OCI-LY3 (cell line): ENCODE results near the gene CLIC5.

Experiments
- H2AFZ ChIP-seq: fragments of 200-600, 300-600 bp; shearing (Covaris generic); 2 replicates; pipeline ENCODE4 v1.6.0; 2014; ENCODE audit warnings: antibody characterized with exemption, low read depth, low read length
- H3K27ac ChIP-seq: fragments of 200-600, 300-600 bp; sonication (generic); 2 replicates; pipeline ENCODE4 v1.5.1; 2014; ENCODE audit warnings: mild to moderate bottlenecking, low read length, moderate library complexity, mixed read lengths
- H3K27me3 ChIP-seq: fragments of 200-600, 300-600 bp; sonication (generic); 2 replicates; pipeline ENCODE4 v1.6.1; 2014; ENCODE audit warnings: low read depth, low read length, mixed read lengths
- H3K36me3 ChIP-seq: fragments of 200-600, 300-600 bp; sonication (generic); replicated peaks from 2 replicates; pipeline ENCODE3; 2014; ENCODE audit warnings: low read depth, low read length, mixed read lengths
- H3K4me1 ChIP-seq: fragments of 300-600, 200-600 bp; sonication (generic); 2 replicates; pipeline ENCODE4 v1.6.1; 2014; ENCODE audit warnings: low read length, mixed read lengths
- H3K4me2 ChIP-seq: fragments of 200-600, 300-600 bp; sonication (generic); 2 replicates; pipeline ENCODE4 v1.6.1; 2014; ENCODE audit warnings: low read length, mixed read lengths
- H3K4me3 ChIP-seq: fragments of 300-600, 200-600 bp; sonication (generic); 2 replicates; pipeline ENCODE4 v1.5.1; 2014; ENCODE audit warnings: antibody characterized with exemption, mild to moderate bottlenecking, low read length, moderate library complexity
- H3K79me2 ChIP-seq: fragments of 300-600, 200-600 bp; shearing (Covaris generic); 2 replicates; pipeline ENCODE4 v1.6.1; 2014; ENCODE audit warnings: mild to moderate bottlenecking, low read length, mixed read lengths
- H3K9ac ChIP-seq: fragments of 300-600, 200-600 bp; shearing (Covaris generic); 2 replicates; pipeline ENCODE4 v1.6.0; 2014; ENCODE audit warnings: mild to moderate bottlenecking, low read length, moderate library complexity
- H3K9me3 ChIP-seq: fragments of 200-600, 300-600 bp; shearing (Covaris generic); 2 replicates; pipeline ENCODE4 v1.6.1; 2014; ENCODE audit warnings: low read length, mixed read lengths; ENCODE audit not compliant: insufficient read depth
- H4K20me1 ChIP-seq: fragments of 200-600, 300-600 bp; sonication (generic); 2 replicates; pipeline ENCODE4 v1.6.1; 2016; ENCODE audit warnings: low read length, mixed read lengths; ENCODE audit not compliant: insufficient read depth
- EZH2phosphoT487 ChIP-seq: fragments of 200-600 bp; shearing (Covaris generic); IDR thresholded peaks from 2 replicates; pipeline ENCODE4 v1.6.1; 2018; ENCODE audit warnings: antibody characterized with exemption, mixed run types, low read depth
- TF ChIP-seq, protein P1 (sequence below): fragments of 200-600, 300-600 bp; sonication (generic); IDR thresholded peaks from 2 replicates; pipeline ENCODE4 v1.5.1; 2014; ENCODE audit warnings: antibody characterized with exemption, low read length, low read depth

The CLIC5 gene

DNA sequence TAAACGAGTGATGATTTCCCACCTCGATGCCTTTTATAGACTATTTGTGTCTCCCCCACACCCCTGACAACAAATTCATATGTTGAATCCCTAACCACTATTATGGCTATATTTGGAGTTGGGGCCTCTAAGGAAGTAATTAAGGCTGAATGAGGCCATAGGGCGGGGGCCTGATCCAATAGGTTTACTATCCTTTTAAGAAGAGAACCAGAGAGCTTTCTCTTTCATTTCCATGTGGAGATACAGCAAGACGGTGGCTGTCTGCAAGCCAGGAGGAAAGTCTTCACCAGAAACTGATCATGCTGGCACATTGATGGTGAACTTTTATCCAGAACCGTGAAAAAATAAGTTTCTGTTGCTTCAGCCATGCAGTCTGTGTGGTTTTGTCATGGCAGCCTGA lies 38.9 kb upstream of the CLIC5 start:
- no peak for TF ChIP-seq EZH2phosphoT487
- TF ChIP-seq, protein P1, sequence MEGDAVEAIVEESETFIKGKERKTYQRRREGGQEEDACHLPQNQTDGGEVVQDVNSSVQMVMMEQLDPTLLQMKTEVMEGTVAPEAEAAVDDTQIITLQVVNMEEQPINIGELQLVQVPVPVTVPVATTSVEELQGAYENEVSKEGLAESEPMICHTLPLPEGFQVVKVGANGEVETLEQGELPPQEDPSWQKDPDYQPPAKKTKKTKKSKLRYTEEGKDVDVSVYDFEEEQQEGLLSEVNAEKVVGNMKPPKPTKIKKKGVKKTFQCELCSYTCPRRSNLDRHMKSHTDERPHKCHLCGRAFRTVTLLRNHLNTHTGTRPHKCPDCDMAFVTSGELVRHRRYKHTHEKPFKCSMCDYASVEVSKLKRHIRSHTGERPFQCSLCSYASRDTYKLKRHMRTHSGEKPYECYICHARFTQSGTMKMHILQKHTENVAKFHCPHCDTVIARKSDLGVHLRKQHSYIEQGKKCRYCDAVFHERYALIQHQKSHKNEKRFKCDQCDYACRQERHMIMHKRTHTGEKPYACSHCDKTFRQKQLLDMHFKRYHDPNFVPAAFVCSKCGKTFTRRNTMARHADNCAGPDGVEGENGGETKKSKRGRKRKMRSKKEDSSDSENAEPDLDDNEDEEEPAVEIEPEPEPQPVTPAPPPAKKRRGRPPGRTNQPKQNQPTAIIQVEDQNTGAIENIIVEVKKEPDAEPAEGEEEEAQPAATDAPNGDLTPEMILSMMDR = no peak
- H3K79me2 ChIP-seq = no peaks in the 10 kb centered on the region
- H3K4me3 ChIP-seq = no peak overlapping the region
- H3K4me1 ChIP-seq = no peaks in the 10 kb centered on the region
- peaks cover 3% of the 10 kb centered on the region; the same call in 1 of the 2 replicates for H3K27me3 ChIP-seq
- no peak overlapping the region for H2AFZ ChIP-seq
- no peaks in the 10 kb centered on the region for H4K20me1 ChIP-seq
- no peak overlapping the region for H3K9ac ChIP-seq
- H3K27ac ChIP-seq = no peak overlapping the region
- H3K9me3 ChIP-seq = no peaks in the 10 kb centered on the region
- no peaks in the 10 kb centered on the region for H3K36me3 ChIP-seq
- H3K4me2 ChIP-seq = no peak overlapping the region

DNA sequence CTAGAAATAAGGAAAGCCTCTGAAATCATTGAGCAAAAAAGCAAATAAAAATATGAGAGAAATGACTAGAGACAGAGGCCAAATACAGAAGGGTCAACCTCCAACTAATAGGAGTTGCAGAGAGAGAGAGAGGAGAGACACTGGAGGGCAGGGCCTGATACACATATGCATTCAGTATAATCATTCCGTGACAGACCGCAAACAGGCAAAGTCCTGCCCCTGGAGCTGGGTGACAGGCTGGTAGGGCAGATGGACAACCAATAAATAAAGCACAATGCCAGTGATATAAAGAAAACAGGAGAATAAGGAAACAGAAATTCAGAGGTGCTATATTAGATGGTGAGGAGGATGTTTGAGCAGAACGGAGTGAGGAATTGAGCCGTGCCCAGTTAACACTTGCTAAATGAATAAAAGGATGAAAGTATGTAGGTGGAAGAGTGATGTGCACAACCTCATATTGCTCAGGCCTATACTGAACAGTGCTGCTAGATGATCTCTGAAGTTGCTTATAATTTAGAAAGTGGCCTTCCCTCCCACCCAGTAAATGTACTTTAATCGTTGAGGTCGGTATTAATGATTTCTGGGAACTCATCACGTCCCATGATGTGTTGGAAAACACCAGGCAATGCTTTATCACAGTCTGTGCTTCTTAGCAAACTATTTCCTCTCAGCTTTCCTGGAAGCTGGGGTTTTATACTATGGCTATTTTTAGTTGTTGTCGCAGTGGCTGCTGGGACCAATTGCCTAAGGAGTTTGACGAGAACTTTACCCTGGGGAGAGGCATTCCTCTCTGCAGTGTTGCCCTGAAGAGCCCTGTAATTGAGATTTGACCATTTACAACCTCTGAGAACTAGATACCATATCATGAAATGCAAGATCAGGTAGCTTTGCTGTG lies 37.6 kb upstream of the CLIC5 start:
- H3K36me3 ChIP-seq = no peaks in the 10 kb centered on the region
- no peaks in the 10 kb centered on the region for H4K20me1 ChIP-seq
- no peaks in the 10 kb centered on the region for H3K9me3 ChIP-seq
- H3K4me2 ChIP-seq = no peak overlapping the region
- peaks cover 3% of the 10 kb centered on the region; the same call in 1 of the 2 replicates for H3K27me3 ChIP-seq
- no peak overlapping the region for H2AFZ ChIP-seq
- H3K79me2 ChIP-seq = no peaks in the 10 kb centered on the region
- TF ChIP-seq, protein P1 = no peak
- no peak for TF ChIP-seq EZH2phosphoT487
- no peak overlapping the region for H3K4me3 ChIP-seq
- no peak overlapping the region for H3K27ac ChIP-seq
- no peak overlapping the region for H3K9ac ChIP-seq
- H3K4me1 ChIP-seq = no peaks in the 10 kb centered on the region

DNA sequence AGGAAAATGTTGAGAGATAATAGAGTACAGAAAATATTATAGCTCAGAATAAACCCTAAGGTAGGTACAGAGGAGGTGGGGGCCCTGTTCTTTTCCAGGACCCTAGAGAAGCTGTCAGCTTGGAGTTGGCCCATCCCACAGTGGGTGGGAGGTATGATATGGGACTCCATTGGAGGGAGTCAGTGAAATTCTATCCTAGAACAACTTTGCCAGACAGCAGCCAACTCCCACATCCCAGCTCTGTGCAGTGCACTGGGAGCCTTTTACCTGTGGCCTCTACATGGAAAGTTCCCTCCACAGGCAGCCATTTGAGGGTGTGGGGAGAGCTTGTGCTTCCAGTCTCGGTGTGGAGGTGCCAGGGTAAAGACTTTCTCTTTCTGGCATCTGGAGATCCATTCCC lies 36.8 kb upstream of the CLIC5 start:
- no peaks in the 10 kb centered on the region for H3K9me3 ChIP-seq
- H3K4me2 ChIP-seq = no peak overlapping the region
- TF ChIP-seq, protein P1 = no peak
- no peak for TF ChIP-seq EZH2phosphoT487
- no peaks in the 10 kb centered on the region for H3K4me1 ChIP-seq
- no peak overlapping the region for H3K4me3 ChIP-seq
- H3K27me3 ChIP-seq = peaks cover 3% of the 10 kb centered on the region; the same call in 1 of the 2 replicates
- H3K9ac ChIP-seq = no peak overlapping the region
- no peaks in the 10 kb centered on the region for H3K79me2 ChIP-seq
- no peak overlapping the region for H2AFZ ChIP-seq
- no peaks in the 10 kb centered on the region for H3K36me3 ChIP-seq
- H3K27ac ChIP-seq = no peak overlapping the region
- H4K20me1 ChIP-seq = no peaks in the 10 kb centered on the region

DNA sequence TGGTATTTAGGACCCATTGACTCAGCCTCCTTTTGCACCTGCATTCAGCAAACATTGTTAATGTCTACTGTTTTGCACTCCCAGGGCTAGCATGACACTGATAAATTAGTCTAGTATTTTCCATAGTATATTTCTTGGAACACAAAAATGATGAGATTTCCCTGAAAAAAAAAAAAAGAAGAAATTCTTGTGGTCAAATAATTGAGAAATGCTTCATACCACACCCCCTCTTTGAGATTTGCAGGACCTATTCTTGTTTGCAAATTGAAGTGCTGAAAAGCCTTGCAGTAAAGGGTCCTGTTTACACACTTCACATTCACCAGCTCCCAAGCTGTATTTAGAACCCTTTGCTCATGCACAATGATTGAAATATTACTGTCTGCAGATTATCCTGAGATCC lies 36.3 kb upstream of the CLIC5 start:
- H3K9me3 ChIP-seq = no peaks in the 10 kb centered on the region

More for the DNA sequence above, 36.3 kb upstream of the CLIC5 start:
- Histone ChIP-seq H3K4me2 (no peak overlapping the region), H3K79me2 (no peaks in the 10 kb centered on the region), H2AFZ (no peak overlapping the region), H3K27me3 (peaks cover 3% of the 10 kb centered on the region; the same call in 1 of the 2 replicates), H4K20me1 (no peaks in the 10 kb centered on the region), H3K36me3 (no peaks in the 10 kb centered on the region), H3K27ac (no peak overlapping the region), H3K4me3 (no peak overlapping the region), H3K9ac (no peak overlapping the region), H3K4me1 (no peaks in the 10 kb centered on the region)
- no peak for TF ChIP-seq EZH2phosphoT487
- TF ChIP-seq, protein P1 = no peak
